GM12878 (cell line): ENCODE measurements around the gene PGC. TPM values are rescaled to one million over a fixed set of nuclear protein-coding genes. Genes with fewer than 3 reads are reported as not detected.

Source experiments
- ATAC-seq: fragments of 200-7000 bp; cut with Tn5 transposase; 3 replicates; pipeline ENCODE4 v1.9.1; 2020; ENCODE audit warnings: mild to moderate bottlenecking, moderate library complexity
- BruUV-seq: library from RNA; stranded (reverse); fragments of 400-500 nt; replicated peaks from 2 replicates; lab custom pipeline; 2021; lab: Mats Ljungman, UMichigan
- CTCF ChIA-PET: fragments of 300-600 bp; sonication (Branson Sonifier 250); formaldehyde crosslinking; extraction: SDS; loops from one replicate; lab custom pipeline; 2021; ENCODE audit warnings: inconsistent platforms; lab: Yijun Ruan, JAX
- POLR2A ChIA-PET: fragments of 350-600 bp; formaldehyde crosslinking; extraction: SDS; loops from one replicate; lab custom pipeline; 2021; ENCODE audit warnings: inconsistent platforms; lab: Charles Lee
- RAD21 ChIA-PET: fragments of 300-600 bp; sonication (Branson Sonifier 250); formaldehyde crosslinking; loops from one replicate; lab custom pipeline; 2023; ENCODE audit warnings: antibody characterized with exemption; ENCODE audit not compliant: unreplicated experiment; lab: Charles Lee
- SMC1A ChIA-PET: fragments of 300-600 bp; sonication (Branson Sonifier 250); formaldehyde crosslinking; loops from one replicate; lab custom pipeline; 2023; ENCODE audit not compliant: unreplicated experiment, uncharacterized antibody; lab: Charles Lee
- DNase-seq: peaks from one replicate; pipeline ENCODE4 v3.0.0-alpha.2; 2011; ENCODE audit warnings: low read depth, low spot score
- FAIRE-seq: peaks from 3 replicates; lab custom pipeline; 2011; peaks lifted over from hg19 to GRCh38; lab: Jason Lieb, UNC
- H2AFZ ChIP-seq: 2 replicates; pipeline ENCODE4 v1.6.0; 2011; ENCODE audit warnings: low read depth, low read length, control low read depth; ENCODE audit not compliant: control insufficient read depth
- H3K27ac ChIP-seq: 2 replicates; pipeline ENCODE4 v1.5.1; 2011; ENCODE audit warnings: control low read depth; ENCODE audit not compliant: control insufficient read depth, insufficient read depth
- H3K27me3 ChIP-seq, 2 experiments: replicated peaks in 1 of 2; 2 replicates each; pipeline versions ENCODE4 v1.6.0 to v1.6.1; 2011; ENCODE audit warnings: low read length in 1 of 2; ENCODE audit not compliant: control insufficient read depth in 2 of 2, insufficient read depth in 2 of 2
- H3K36me3 ChIP-seq, 2 experiments: 2 replicates each; pipeline ENCODE4 v1.5.1; 2011; ENCODE audit warnings: low read length in 1 of 2; ENCODE audit not compliant: control insufficient read depth in 2 of 2, insufficient read depth in 2 of 2
- H3K4me1 ChIP-seq: 2 replicates; pipeline ENCODE4 v1.6.1; 2011; ENCODE audit warnings: mild to moderate bottlenecking, low read length, moderate library complexity, mixed read lengths; ENCODE audit not compliant: control insufficient read depth, insufficient read depth
- H3K4me2 ChIP-seq: 2 replicates; pipeline ENCODE4 v1.6.0; 2011; ENCODE audit warnings: control low read depth; ENCODE audit not compliant: control insufficient read depth, insufficient read depth
- H3K4me3 ChIP-seq: fragments of 200-600 bp; sonication (generic); 2 replicates; pipeline ENCODE4 v1.5.1; 2016
- H3K79me2 ChIP-seq: 2 replicates; pipeline ENCODE4 v1.6.0; 2011; ENCODE audit warnings: low read length; ENCODE audit not compliant: control insufficient read depth, insufficient read depth
- H3K9ac ChIP-seq: 2 replicates; pipeline ENCODE4 v1.8.0; 2011; ENCODE audit warnings: low read length, control low read depth, mixed read lengths; ENCODE audit not compliant: control insufficient read depth, insufficient read depth
- H3K9me3 ChIP-seq: replicated peaks from 3 replicates; pipeline ENCODE4 v1.5.1; 2011; ENCODE audit warnings: mild to moderate bottlenecking, low read length; ENCODE audit not compliant: control insufficient read depth, insufficient read depth
- H4K20me1 ChIP-seq: 2 replicates; pipeline ENCODE4 v1.6.0; 2011; ENCODE audit not compliant: control insufficient read depth, insufficient read depth
- ESRRA ChIP-seq: IDR thresholded peaks from 2 replicates; pipeline ENCODE4 v1.6.1; 2012; ENCODE audit warnings: mild to moderate bottlenecking, low read length, improper control_type of control experiment
- IKZF1 ChIP-seq: fragments of 450-650 bp; conservative IDR thresholded peaks from 2 replicates; pipeline ENCODE4 v1.6.1; 2017; ENCODE audit warnings: antibody characterized with exemption, mild to moderate bottlenecking
- IKZF2 ChIP-seq, 2 experiments: fragments of 450-650 bp; IDR thresholded peaks; 2 replicates each; pipeline ENCODE4 v1.6.1; 2017; ENCODE audit warnings: mild to moderate bottlenecking in 2 of 2, moderate library complexity in 2 of 2
- PBX3 ChIP-seq: IDR thresholded peaks from 2 replicates; pipeline ENCODE4 v1.6.1; 2011; ENCODE audit warnings: mild to moderate bottlenecking, low read depth, low read length, moderate library complexity; ENCODE audit not compliant: insufficient replicate concordance
- PKNOX1 ChIP-seq: fragments of 450-650 bp; IDR thresholded peaks from 2 replicates; pipeline ENCODE4 v1.6.1; 2016; ENCODE audit warnings: mild to moderate bottlenecking
- SPI1 ChIP-seq: IDR thresholded peaks from 2 replicates; pipeline ENCODE4 v1.6.1; 2011; ENCODE audit warnings: low read depth, mild to moderate bottlenecking, low read length, moderate library complexity, borderline replicate concordance; ENCODE audit not compliant: insufficient read depth
- WGBS: methylation state at CpG from one replicate; pipeline ENCODE4 v1.1.6; 2016; ENCODE audit warnings: low lambda C conversion rate; ENCODE audit not compliant: insufficient replicate concordance, insufficient coverage; ENCODE audit errors: missing lambda C conversion rate; 5-methylcytosine and 5-hydroxymethylcytosine counted together
- in situ Hi-C: fragments of 300-500 bp; cut with MboI; formaldehyde crosslinking; loops from 9 replicates; pipeline ENCODE4 v1.14.3; 2018; ENCODE audit warnings: mixed read lengths
- intact Hi-C: fragments of 100-400 bp; cut with micrococcal nuclease; formaldehyde crosslinking; loops from one replicate; pipeline ENCODE4 v1.14.2; 2022; ENCODE audit not compliant: unreplicated experiment
- polyA plus RNA-seq, 11 experiments: library from polyadenylated mRNA; depleted of rRNA in 4 of 11; unstranded in 6 of 11; stranded (reverse) in 5 of 11; fragments of >200 nt; fragmentation: Nextera tagmentation in 4 of 11; fragmentation: Illumina TruSeq in 1 of 11; extraction: Ambion mirVana in 4 of 11; extraction: Trizol in 1 of 11; gene quantifications; 1 replicate in 1 of 11; 2 replicates in 10 of 11; pipeline versions ENCODE4 v1.2.1 to v1.2.3, GENCODE V29; 2011 to 2016; ENCODE audit warnings: inconsistent platforms in 2 of 11, missing spikeins in 2 of 11, low read depth in 1 of 11
- total RNA-seq, 4 experiments: library from RNA; depleted of rRNA in 3 of 4; stranded (reverse); fragments of >200 nt in 3 of 4; fragmentation: Illumina TruSeq in 1 of 4; extraction: Trizol in 1 of 4; gene quantifications; 2 replicates each; pipeline versions ENCODE4 v1.2.1 to v1.2.3, GENCODE V29; 2013 to 2021

PGC gene
- total and polyA plus RNA-seq, 10 of the 15 experiments (the other 5 are each of a cell fraction or from before 2014, with no cell fraction given): 0.26 TPM; not detected in 9

- peaks cover 0 to 7% of the 10 kb centered on the region in 2 experiments; a peak in 2 of 4 replicates for H3K36me3 ChIP-seq
- H3K27me3 ChIP-seq: no peaks in the 10 kb centered on the region
- H2AFZ ChIP-seq: no peak overlapping the region
- DNase-seq (no peak), ATAC-seq (no peak), FAIRE-seq (no peak)
- RAD21 ChIA-PET: interaction anchor here (0.6 to 5.0 kb wide), 7 partner anchors 52 to 380 kb away, joined by 3 to 80 read pairs (median 3); partner anchors contain the start of genes BYSL and MED20
- POLR2A ChIA-PET: no interaction called here
- SMC1A ChIA-PET: interaction anchor here (0.6 to 5.6 kb wide), 10 partner anchors 10 to 431 kb away, joined by 3 to 54 read pairs (median 3); partner anchors contain the start of genes BYSL and MED20
- H3K4me1 ChIP-seq: peaks cover 30% of the 10 kb centered on the region
- H3K9me3 ChIP-seq: no peaks in the 10 kb centered on the region
- H3K79me2 ChIP-seq: peaks cover 22% of the 10 kb centered on the region
- BruUV-seq: no TSS peak
- H3K9ac ChIP-seq: no peak overlapping the region
- no peak overlapping the region for H3K4me2 ChIP-seq
- WGBS: 69% methylated on average over 5 of the region's 5 CpGs
- CTCF ChIA-PET: interaction anchor here (0.9 to 8.3 kb wide), 10 partner anchors 9 to 478 kb away, joined by 3 to 141 read pairs (median 5); partner anchors contain the start of genes BYSL, MED20 and TAF8
- intact Hi-C loops: loop anchor here (5.0 kb wide), 4 partner anchors 113 to 778 kb away; partner anchors contain the start of genes BYSL, MED20, UBR2 and USP49
- H4K20me1 ChIP-seq: no peaks in the 10 kb centered on the region
- H3K4me3 ChIP-seq: no peak overlapping the region
- TF ChIP-seq SPI1 (peak; percentile 76; the same call in 1 of the 2 replicates), IKZF1 (0 out of 2 replicates have a peak, but pooled peaks have one; percentile 26), PKNOX1 (peak; percentile 81), PBX3 (peak; percentile 81), IKZF2 (IDR thresholded peaks at IDR 0.05) (0 out of 4 replicates have a peak, but pooled peaks of 1 of the 2 experiments have one; percentile 31), ESRRA (no peak)
- in situ Hi-C loops: loop anchor here (5.0 kb wide), 1 partner anchor 258 kb away; no protein-coding TSS in a partner anchor
- H3K27ac ChIP-seq: no peak overlapping the region
Observed at GRCh38 chr6:41784581-41785171, 37.5 kb upstream of the PGC start.
